NCI-H2081 treated with DMSO at 0.1 percent for 48 hours (cell line): Measurements from ENCODE around the gene KCTD18.

ENCODE experiments used
- DNase-seq: peaks from one replicate; lab custom pipeline; 2025; lab: John Stamatoyannopoulos, UW

KCTD18 gene

DNA sequence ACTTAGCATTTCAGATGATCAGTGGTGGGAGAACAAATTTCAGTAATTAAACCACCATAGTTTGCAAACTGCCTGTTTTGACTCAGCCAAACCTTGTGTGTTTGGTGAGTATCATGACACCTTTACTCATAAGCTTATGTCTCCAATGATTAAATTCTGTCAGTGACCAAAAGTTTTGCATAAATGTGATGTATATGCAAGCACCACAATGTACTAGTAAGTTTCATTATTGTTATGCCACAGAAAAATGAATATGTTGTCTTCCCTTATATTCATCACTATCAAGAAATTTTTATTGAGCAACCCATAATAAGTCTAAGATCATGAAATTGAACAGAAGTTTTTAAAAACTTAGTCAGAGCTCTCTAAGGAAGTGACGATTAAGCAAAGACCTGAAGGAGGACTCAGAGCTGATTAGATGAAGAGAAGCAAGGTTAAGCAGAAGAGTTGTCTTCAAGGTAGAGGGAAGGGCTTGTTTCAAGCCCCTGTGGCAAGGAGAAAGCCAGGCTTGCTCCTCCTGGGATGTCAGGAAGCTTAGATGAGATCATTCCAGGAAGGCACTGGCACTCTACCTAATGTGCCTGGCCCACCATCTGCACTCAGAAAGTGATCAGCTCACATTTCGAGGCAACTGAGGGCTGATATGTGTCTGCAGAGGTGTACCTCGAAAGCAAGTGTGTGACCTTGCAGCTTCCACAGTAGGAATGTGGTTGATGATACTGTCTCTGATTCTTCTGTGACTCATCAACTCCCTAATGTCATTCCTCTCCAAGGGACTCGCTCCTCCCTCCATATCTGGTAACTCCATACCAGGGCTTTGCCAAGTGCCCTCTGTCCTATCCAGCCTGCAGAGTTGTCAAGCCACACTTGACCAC, 54.7 kb downstream of the KCTD18 start:
- DNase-seq: no peak

DNA sequence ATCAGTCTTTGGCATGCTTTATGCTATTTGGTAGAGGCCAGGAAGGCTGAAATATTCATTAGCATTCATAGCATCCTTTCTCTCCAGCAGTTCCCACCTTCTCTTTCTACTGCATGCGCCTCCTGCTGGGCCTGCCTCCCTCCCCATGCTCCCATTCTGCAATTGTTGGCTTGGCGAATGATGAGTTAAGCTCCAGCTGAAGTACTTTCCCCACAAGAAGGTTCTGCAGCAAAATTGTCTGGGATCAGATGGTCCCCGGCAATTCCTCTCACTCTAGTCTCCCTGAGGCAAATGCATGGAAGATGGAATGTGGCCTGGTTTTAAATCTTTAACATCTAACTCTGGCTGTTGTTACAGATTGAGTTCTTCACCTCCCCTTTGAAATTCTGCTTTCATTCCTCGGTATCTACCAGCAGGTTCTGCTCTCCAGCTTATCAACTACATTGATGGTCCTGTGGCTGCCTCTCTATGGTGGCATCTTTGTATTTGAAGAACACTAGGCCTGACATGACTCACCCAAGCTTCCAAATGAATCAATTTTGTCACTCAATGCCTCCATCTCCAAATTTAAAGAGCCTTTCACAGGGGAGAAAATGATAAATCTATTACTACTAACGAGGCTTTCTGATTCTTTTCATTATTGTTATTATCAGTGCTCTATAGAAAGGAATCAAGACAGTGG, 55.9 kb downstream of the KCTD18 start:
- no peak for DNase-seq

DNA sequence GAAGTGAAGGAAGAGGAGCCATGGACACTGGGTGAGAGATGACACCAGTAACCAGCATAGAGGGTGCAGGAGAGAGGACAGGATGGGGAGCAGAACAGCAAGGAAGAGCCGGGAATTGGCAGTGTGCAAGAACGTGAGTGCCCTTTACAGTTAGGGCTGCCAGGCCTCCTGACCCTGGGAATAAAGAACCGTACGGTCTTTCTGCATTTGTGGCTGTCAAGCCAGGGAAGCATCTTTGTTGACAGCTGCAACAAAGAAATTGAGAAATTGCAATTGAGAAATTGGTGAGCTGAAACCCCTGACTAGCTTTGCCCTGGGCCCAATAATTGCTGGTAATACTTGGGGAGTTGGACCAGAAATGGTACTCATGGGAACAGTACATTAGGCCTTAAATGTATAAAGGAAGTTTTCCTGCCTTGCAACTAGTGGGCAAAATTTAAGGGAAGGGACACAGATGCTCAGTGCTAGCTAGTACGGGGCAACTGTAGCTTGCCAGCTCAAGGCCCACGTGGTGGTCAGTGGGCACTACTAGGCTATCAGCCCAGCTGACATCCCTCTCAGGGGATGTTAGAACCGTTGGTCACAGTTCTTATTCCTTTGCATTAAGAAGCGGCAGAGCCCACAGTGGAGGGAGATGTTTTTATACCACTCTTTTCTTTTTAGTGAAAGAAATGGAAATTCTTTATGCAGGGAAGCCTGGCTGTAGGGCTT, 56.6 kb downstream of the KCTD18 start:
- DNase-seq: no peak

DNA sequence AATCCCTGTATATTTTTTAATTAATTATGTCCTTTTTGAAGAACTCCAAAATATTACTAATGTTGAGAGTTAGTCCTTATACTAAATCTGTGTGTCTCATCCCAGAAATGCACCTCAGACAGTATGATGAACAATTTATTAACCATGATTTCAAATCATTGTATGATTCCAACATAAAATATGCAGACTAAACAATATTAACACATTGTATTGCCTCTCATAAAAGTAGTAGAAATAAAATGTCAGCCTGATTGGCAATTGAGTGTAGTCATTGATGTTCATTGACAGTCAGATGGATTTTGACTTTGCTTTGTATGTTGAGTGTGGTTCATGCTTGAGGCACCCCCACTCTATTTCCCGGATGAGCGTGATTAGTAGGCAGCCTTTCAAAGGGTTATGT, 57.5 kb downstream of the KCTD18 start:
- no peak for DNase-seq

DNA sequence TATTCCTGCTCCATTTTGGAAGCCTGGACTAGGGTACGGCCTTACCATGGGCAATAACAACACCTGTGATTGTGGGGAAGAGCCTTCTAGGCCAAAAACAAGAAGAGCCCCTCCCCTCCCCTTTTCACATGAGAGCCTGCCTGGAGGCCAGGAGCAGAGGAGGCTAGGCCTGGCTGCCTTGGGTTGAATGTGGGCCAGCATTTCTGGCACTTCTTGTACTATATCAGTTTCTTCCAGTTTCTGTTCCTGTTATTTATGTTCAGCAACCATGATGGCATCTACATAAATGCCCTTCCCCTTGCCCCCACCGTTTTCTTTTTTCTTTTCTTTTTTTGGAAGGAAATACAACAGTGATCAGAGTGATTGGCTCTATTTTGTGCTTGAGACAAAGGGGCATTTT, 58.4 kb downstream of the KCTD18 start:
- DNase-seq: no peak

DNA sequence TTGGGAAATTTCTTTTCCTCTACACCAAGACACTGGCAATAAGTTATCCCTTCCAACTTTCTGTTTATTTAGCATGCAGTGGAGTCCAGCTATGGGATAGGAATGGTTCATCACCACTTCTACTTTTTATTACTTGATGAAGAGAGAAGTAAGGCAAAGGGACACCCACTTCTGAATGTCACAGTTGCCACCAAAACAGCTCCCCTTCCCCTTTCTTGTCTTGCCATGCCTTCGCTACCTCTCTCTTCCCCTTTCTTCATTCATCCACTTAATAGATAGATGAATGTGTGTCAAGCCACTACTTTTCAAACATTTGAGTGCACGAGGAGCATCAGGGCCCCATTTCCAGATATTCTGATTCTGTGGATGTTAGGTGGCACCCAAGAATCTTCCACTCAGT, 59.6 kb downstream of the KCTD18 start:
- no peak for DNase-seq

DNA sequence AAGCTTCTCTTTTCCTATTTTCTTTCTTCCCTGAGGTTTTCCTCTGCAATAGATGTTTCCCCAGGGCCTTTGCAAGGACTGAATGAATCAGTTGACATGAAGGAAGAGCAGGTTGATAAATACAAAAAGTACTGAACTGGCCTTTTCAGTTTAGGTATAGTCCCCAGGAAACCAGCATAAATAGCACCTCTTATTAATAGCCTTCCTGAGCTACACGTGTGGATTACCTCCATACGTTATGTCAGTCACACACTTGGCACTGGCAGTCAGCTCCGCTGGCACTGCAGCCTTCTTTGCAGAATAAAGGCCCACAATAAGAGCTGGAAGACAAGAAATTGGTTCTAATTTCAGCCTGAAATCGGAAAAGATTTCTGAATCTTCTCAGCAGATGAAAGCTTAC, 60.7 kb downstream of the KCTD18 start:
- no peak for DNase-seq

DNA sequence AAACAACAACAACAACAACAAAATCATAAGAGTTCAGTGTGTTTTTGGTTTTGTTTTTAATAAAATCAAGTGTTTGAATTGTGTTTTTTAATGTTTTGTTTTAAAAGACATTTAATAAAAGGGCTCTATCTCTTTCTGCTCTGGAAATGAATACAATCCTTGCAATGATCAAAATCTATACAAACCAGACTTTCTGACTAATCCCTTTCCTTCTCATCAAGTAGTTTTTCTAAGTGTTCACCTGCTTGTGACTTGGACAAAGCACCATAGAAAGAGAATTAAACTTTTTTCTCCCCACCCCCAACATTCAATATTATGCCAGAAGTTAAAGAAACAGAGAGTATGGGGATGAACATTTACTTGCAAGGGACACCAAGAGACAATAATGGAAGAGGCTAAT, 61.4 kb downstream of the KCTD18 start:
- no peak for DNase-seq

DNA sequence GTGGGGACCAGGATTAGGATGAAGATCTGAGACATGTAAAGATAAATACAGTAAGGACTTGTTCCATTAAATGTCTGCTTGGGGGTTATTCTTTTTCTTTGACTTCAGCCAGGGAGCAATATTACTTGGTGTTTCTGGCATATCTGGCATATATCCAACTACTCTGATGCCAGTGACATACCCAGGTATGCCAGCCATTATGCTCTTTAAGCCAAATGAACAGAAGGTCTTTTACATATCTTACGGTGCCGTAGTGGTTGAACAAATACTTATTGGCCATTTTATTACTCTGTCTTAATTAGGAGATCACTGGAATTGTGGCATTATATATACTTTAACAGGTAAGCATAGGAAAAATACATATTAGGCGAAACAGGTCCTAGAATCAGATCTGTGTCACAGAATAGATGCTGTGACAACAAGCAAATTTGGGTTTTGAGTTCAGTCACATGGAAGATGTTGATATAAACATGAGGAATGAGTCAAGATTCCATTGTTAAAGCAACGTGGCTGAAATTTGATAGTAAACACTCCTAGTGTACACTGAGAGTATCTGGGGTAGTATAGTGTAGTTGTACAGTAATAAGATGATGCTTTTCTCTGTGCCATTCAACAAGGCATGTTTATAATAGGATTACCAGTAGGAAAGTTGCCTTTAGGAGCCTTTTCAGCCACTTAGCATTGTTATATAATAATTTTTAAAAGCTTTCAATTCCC, 62.6 kb downstream of the KCTD18 start:
- no peak for DNase-seq

DNA sequence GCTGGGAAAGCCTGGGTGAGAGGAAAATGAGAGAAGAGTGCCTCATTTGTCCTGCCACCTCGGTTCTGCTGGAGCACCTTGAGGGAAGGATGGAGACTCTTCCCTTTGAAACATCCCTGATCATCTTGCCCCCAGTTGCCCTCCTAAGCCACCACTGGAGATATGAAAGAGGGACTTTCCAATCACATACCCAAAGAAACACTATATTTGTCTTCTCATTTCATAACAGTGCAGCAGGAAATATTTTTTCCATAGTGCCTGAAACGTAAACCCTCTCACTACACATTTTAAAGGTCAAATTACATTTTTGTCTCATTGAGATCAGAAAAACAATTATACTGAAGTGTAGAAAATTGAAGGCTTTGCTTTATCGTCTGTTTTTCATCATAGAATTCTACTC, 63.3 kb downstream of the KCTD18 start:
- no peak for DNase-seq

DNA sequence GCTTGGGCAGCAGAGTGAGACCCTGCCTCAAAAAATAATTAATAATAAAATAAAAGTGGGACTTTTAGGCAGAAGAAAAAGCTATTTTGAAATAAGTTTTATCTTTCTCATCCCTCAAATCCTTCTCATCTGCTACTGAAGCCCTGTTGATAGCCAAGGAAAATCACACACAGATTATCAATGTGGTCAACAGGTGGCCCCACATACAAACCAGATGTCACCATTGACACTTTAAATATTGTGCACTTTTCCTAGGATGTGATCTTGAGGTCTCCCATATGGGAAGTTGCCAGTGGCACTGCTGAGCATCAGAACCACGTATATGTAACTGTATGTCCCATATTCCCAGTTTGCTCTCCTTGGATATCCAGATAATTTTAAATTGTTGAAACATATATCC, 64.6 kb downstream of the KCTD18 start:
- DNase-seq: no peak

DNA sequence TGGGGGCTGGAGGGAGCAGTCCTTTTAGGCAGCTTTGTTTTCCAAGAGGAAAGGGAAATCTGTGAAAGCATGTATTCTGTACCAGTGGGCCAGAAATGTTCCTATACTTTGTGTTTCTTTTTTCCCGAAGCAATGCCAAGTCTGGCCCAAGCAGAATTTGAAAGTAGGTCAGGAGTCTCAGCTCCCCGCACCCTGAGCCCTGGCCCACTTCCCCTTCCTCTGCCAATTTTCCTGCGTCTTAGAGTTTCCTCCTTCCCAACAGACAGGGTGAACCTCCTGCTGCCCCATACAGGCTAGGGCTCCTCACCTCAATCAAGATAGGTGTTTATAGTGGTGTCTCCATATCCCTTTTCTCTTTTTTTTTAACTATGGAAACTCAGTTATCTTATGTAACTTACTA, 65.3 kb downstream of the KCTD18 start:
- DNase-seq: no peak

DNA sequence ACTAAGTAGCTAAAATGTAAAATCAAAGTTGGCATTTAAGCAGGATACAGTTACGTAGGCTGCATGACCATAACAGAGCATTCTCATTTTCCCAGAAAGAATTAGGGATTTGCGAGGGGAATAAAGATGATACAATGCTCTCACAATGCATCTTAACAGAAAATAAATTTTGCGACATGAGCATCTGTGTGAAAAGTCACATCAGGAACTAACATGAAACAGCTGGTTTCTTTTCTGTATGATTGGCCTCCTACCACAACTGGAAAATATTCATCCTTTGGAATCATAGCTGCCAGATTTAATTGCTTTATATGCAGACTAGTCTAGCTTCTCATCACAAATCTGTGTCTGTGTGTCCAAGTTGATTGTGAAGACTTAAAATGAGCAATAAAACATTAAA, 66.0 kb downstream of the KCTD18 start:
- no peak for DNase-seq

DNA sequence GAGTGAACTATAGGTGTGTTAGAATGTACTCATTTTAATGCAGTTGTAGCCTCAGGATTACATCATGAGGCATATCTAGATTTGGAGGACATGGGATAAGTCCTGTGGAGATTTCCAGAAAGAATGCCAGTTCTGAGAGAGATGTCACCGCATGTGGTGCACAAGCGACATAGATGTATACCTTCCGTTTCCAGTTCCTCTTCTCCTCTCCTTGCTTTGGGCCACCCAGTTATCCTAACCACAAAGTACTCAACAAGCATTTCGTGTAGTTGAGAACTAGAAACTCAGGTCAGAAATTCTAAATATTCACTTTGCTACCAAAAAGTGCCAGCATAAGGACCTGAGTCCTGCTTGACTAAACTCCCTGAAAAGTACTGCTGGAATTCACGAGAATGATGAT, 66.5 kb downstream of the KCTD18 start:
- no peak for DNase-seq

DNA sequence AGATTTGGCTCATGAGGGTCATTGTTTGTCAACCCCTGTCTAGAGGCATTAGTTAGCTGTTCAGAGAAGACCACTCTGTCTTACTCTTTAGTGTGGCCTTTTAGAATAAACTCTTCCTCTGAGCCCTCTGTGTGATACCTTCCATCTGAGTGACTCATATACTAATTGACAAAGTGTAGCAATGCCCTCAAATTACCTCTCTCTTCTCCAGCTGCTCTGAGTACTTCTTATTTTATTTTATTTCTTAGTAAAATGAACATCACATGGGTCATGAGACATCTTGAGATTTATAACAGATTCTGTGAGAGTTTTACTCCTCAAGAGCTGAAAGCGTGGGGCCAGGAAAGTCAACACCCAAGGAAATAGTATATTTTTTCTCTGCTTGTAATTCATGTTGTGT, 67.4 kb downstream of the KCTD18 start:
- no peak for DNase-seq

DNA sequence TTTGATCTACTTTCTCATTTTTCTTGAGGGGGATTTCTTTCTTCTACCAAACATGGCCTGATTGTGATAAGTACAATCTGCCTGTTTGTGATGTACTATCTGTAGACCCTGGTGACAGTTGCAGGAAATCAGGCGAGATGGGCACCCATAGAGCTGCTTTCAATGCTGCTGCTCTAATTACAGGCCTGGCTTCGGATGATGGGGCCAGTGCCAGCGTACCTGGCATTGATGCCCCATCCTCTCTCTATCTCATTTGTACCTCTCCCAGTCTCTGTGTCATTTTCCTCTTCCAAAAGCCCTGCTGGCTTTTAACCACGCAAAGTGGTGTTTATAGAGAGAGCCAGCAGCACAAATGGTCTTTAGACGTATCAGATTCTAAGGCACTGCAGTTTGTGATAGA, 69.9 kb downstream of the KCTD18 start:
- peak; percentile 35 for DNase-seq
